ENCODE results near the gene RNF169. TPM values are rescaled to one million over a fixed set of nuclear protein-coding genes. Genes with fewer than 3 reads are reported as not detected.
"Not testable (repeated sequence)": the region's sequence is repeated elsewhere in the genome, so short reads cannot be mapped to it uniquely, and the experiment has no call there.

Gene RNF169
- total RNA-seq, 1 donor, result 32.6 TPM

- H2AFZ ChIP-seq (ENCODE audit: low read length), result no peak overlapping the region
- no peak overlapping the region for H3K4me3 ChIP-seq (ENCODE audit: insufficient read depth, low read length)
- no peaks in the 10 kb centered on the region for H3K9me3 ChIP-seq (ENCODE audit: low read depth, low read length)
- no peak overlapping the region for H3K27ac ChIP-seq (ENCODE audit: low read depth, low read length)
- no peak for DNase-seq (ENCODE audit: insufficient read length, low spot score, missing footprints)
- H3K4me1 ChIP-seq (ENCODE audit: insufficient read depth, low read length), result no peaks in the 10 kb centered on the region
- H4K20me1 ChIP-seq (ENCODE audit: insufficient read depth, low read length), result peaks cover 24% of the 10 kb centered on the region
- no peak overlapping the region for H3K4me2 ChIP-seq (ENCODE audit: insufficient read depth, low read length)
- no peaks in the 10 kb centered on the region for H3K36me3 ChIP-seq (ENCODE audit: insufficient read depth, low read length)
- TF ChIP-seq CTCF (IDR thresholded peaks at IDR 0.05; ENCODE audit: extremely low read depth, low read depth, low read length), result no peak
- H3K79me2 ChIP-seq (ENCODE audit: insufficient read depth, low read length), result peaks cover 84% of the 10 kb centered on the region
- H3K27me3 ChIP-seq (ENCODE audit: insufficient read depth, low read length), result no peaks in the 10 kb centered on the region
These were observed 18.3 kb downstream of the RNF169 start for GRCh38 chr11:74766905-74767304.

GRCh38 chr11:74768172-74768651 lies 19.6 kb downstream of the RNF169 start:
- not testable (repeated sequence) for DNase-seq (ENCODE audit: insufficient read length, low spot score, missing footprints); H3K27ac ChIP-seq (ENCODE audit: low read depth, low read length); H3K4me1 ChIP-seq (ENCODE audit: insufficient read depth, low read length); H3K27me3 ChIP-seq (ENCODE audit: insufficient read depth, low read length); H3K36me3 ChIP-seq (ENCODE audit: insufficient read depth, low read length); H2AFZ ChIP-seq (ENCODE audit: low read length); H3K9me3 ChIP-seq (ENCODE audit: low read depth, low read length); H3K4me2 ChIP-seq (ENCODE audit: insufficient read depth, low read length); H3K4me3 ChIP-seq (ENCODE audit: insufficient read depth, low read length)
- H3K79me2 ChIP-seq (ENCODE audit: insufficient read depth, low read length), result peaks cover 88% of the 10 kb centered on the region
- peaks cover 32% of the 10 kb centered on the region for H4K20me1 ChIP-seq (ENCODE audit: insufficient read depth, low read length)

DNA sequence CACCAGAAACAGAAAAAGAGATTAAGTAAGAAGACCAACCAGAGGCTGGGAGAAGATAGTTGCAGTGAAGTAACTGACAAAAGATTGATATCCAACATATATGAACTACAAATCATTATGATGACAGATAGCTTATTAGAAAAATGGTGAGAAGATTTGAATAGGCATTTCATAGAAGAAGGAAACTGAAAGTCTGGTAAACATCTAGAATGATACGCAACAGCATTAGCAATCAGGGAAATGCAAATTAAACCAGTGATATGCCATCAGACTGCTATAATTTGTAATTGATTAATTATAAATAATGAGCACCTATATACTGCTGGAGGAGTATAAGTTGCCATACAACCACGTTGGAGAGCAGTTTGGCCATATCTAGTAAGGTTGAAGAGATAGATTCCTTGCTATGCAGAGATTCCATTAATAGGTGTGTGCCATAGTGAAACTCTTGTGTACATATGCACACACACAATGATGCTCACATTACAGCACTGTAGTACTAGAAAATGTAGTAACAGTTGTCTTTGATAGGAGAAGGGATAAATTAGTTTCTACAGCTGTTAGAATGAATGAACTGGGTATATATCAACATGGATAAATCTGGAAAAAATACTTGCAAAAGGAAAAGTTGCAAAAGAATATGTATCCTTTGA lies 20.5 kb downstream of the RNF169 start:
- Histone ChIP-seq H3K4me1 (ENCODE audit: insufficient read depth, low read length) (peaks cover 4% of the 10 kb centered on the region), H3K27me3 (ENCODE audit: insufficient read depth, low read length) (no peaks in the 10 kb centered on the region), H3K79me2 (ENCODE audit: insufficient read depth, low read length) (peaks cover 87% of the 10 kb centered on the region), H3K9me3 (ENCODE audit: low read depth, low read length) (no peaks in the 10 kb centered on the region), H2AFZ (ENCODE audit: low read length) (no peak overlapping the region), H3K4me3 (ENCODE audit: insufficient read depth, low read length) (no peak overlapping the region), H3K27ac (ENCODE audit: low read depth, low read length) (no peak overlapping the region), H4K20me1 (ENCODE audit: insufficient read depth, low read length) (peaks cover 39% of the 10 kb centered on the region), H3K4me2 (ENCODE audit: insufficient read depth, low read length) (no peak overlapping the region), H3K36me3 (ENCODE audit: insufficient read depth, low read length) (no peaks in the 10 kb centered on the region)
- DNase-seq (ENCODE audit: insufficient read length, low spot score, missing footprints), result no peak
- no peak for TF ChIP-seq CTCF (IDR thresholded peaks at IDR 0.05; ENCODE audit: extremely low read depth, low read depth, low read length)

DNA sequence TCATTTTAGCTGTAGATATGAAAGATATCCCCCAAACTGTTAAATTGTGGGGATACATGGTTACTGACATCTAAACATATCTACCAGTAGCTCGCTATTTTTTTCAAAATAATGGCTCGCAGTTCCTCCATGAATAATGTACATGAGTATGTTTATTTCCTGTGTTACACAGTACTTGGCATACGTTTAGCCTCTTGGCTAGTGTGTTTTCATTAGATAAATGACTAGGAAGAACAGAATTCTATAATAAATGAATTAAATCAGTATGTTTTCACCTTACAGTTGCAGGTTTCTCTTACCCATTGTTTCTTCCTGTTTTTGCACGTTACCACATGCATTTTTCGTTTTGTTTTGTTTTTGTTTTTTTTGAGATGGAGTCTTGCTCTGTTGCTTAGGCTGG lies 21.8 kb downstream of the RNF169 start:
- Histone ChIP-seq H3K4me2 (ENCODE audit: insufficient read depth, low read length) (no peak overlapping the region), H3K4me1 (ENCODE audit: insufficient read depth, low read length) (peaks cover 4% of the 10 kb centered on the region), H3K4me3 (ENCODE audit: insufficient read depth, low read length) (no peak overlapping the region), H2AFZ (ENCODE audit: low read length) (no peak overlapping the region), H3K79me2 (ENCODE audit: insufficient read depth, low read length) (peaks cover 89% of the 10 kb centered on the region), H3K9me3 (ENCODE audit: low read depth, low read length) (no peaks in the 10 kb centered on the region), H3K36me3 (ENCODE audit: insufficient read depth, low read length) (no peaks in the 10 kb centered on the region), H3K27ac (ENCODE audit: low read depth, low read length) (no peak overlapping the region), H3K27me3 (ENCODE audit: insufficient read depth, low read length) (no peaks in the 10 kb centered on the region), H4K20me1 (ENCODE audit: insufficient read depth, low read length) (peaks cover 38% of the 10 kb centered on the region)
- TF ChIP-seq CTCF (IDR thresholded peaks at IDR 0.05; ENCODE audit: extremely low read depth, low read depth, low read length), result no peak
- no peak for DNase-seq (ENCODE audit: insufficient read length, low spot score, missing footprints)

Measured in osteoblast (primary cell).